HepG2 (cell line): Measurements from ENCODE around the gene SLC25A38. TPM values are rescaled to one million over a fixed set of nuclear protein-coding genes. Genes with fewer than 3 reads are reported as not detected.
A peak's percentile ranks its signal among the peaks of the same experiment; 100 is the strongest.

Source experiments
- ATAC-seq: fragments of 200-7000 bp; cut with Tn5 transposase; 3 replicates; pipeline ENCODE4 v1.9.1; 2020; ENCODE audit warnings: mild to moderate bottlenecking, moderate library complexity
- BruUV-seq: library from RNA; stranded (reverse); fragments of 400-500 nt; replicated peaks from 2 replicates; lab custom pipeline; 2021; lab: Mats Ljungman, UMichigan
- CTCF ChIA-PET: fragments of 300-600 bp; formaldehyde crosslinking; extraction: SDS; loops from one replicate; lab custom pipeline; 2021; ENCODE audit warnings: low total read pairs, inconsistent platforms, low intra/inter-chr PET ratio; lab: Yijun Ruan, JAX
- POLR2A ChIA-PET: fragments of 350-600 bp; sonication (Branson Sonifier 250); formaldehyde crosslinking; loops from one replicate; lab custom pipeline; 2020; ENCODE audit warnings: antibody characterized with exemption, inconsistent platforms; lab: Yijun Ruan, JAX
- DNase-seq: peaks from one replicate; pipeline ENCODE4 v3.0.0-alpha.2; 2015; ENCODE audit warnings: low spot score
- FAIRE-seq: peaks from 3 replicates; lab custom pipeline; 2011; peaks lifted over from hg19 to GRCh38; lab: Jason Lieb, UNC
- H2AFZ ChIP-seq: one replicate; pipeline ENCODE4 v1.6.1; 2011; ENCODE audit warnings: low read length, inconsistent platforms
- H3K27ac ChIP-seq: fragments of 300-600 bp; 3 replicates; pipeline ENCODE4 v1.8.0; 2011; ENCODE audit warnings: mixed run types, mild to moderate bottlenecking, mixed read lengths, low read length, inconsistent platforms; ENCODE audit not compliant: insufficient read depth; ENCODE audit errors: extremely low read length
- H3K27me3 ChIP-seq, 2 experiments: fragments of 200-600 bp in 1 of 2; 2 replicates in 1 of 2; 3 replicates in 1 of 2; pipeline versions ENCODE4 v1.6.0 to v1.8.0; 2011; ENCODE audit warnings: low read length in 2 of 2, mild to moderate bottlenecking in 2 of 2, moderate library complexity in 2 of 2, inconsistent platforms in 1 of 2; ENCODE audit not compliant: insufficient read depth in 2 of 2, control insufficient read depth in 1 of 2
- H3K36me3 ChIP-seq, 2 experiments: fragments of 200-600 bp in 1 of 2; replicated peaks in 1 of 2; 2 replicates in 1 of 2; 3 replicates in 1 of 2; pipeline versions ENCODE4 v1.5.1 to v1.8.0; 2011; ENCODE audit warnings: low read length in 2 of 2, inconsistent platforms in 1 of 2; ENCODE audit not compliant: insufficient read depth in 2 of 2, control insufficient read depth in 1 of 2
- H3K4me1 ChIP-seq: 2 replicates; pipeline ENCODE4 v1.5.1; 2012; ENCODE audit warnings: low read length, inconsistent platforms; ENCODE audit not compliant: insufficient read depth
- H3K4me2 ChIP-seq: 2 replicates; pipeline ENCODE4 v1.6.0; 2011; ENCODE audit warnings: low read depth, low read length, inconsistent platforms
- H3K4me3 ChIP-seq, 3 experiments: fragments of 200-600 bp in 1 of 3; sonication (generic), shearing (Covaris generic) in 1 of 3; replicated peaks in 1 of 3; 2 replicates each; pipeline ENCODE4 v1.5.1; 2011 to 2016; ENCODE audit warnings: low read length in 3 of 3, inconsistent platforms in 2 of 3, low read depth in 2 of 3, mild to moderate bottlenecking in 2 of 3, control low read depth in 1 of 3, mixed read lengths in 1 of 3; ENCODE audit not compliant: insufficient read depth in 1 of 3
- H3K79me2 ChIP-seq: one replicate; pipeline ENCODE4 v1.6.1; 2011; ENCODE audit warnings: low read length, inconsistent platforms; ENCODE audit not compliant: insufficient read depth
- H3K9ac ChIP-seq: 2 replicates; pipeline ENCODE4 v1.6.0; 2011; ENCODE audit warnings: mild to moderate bottlenecking, low read depth, low read length, inconsistent platforms; ENCODE audit not compliant: insufficient read depth
- H3K9me3 ChIP-seq: 2 replicates; pipeline ENCODE4 v1.5.1; 2012; ENCODE audit warnings: mild to moderate bottlenecking, low read length
- H4K20me1 ChIP-seq: 2 replicates; pipeline ENCODE4 v1.6.0; 2011; ENCODE audit warnings: inconsistent platforms, mild to moderate bottlenecking, low read length, moderate library complexity; ENCODE audit not compliant: insufficient read depth
- AGO2 ChIP-seq: fragments of 200-400 bp; formaldehyde crosslinking; optimal IDR thresholded peaks from 2 replicates; pipeline ENCODE3; 2017; ENCODE audit warnings: mild to moderate bottlenecking, low read depth, low read length, moderate library complexity
- ARHGAP35 ChIP-seq: sonication (generic); formaldehyde crosslinking; IDR thresholded peaks from 2 replicates; pipeline ENCODE4 v1.9.0; 2022; ENCODE audit warnings: mild to moderate bottlenecking, inconsistent platforms, moderate library complexity, missing genetic modification reagents, borderline replicate concordance
- DNMT3B ChIP-seq: conservative IDR thresholded peaks from 2 replicates; pipeline ENCODE4 v1.6.1; 2016; ENCODE audit warnings: missing biosample characterization, control low read depth
- EEA1 ChIP-seq: sonication (generic); formaldehyde crosslinking; IDR thresholded peaks from 2 replicates; pipeline ENCODE4 v1.5.1; 2020; ENCODE audit warnings: mild to moderate bottlenecking, missing genetic modification reagents, borderline replicate concordance
- POLR2A ChIP-seq, 2 experiments: IDR thresholded peaks; 2 replicates each; pipeline ENCODE4 v1.6.1; 2011; ENCODE audit warnings: low read depth in 2 of 2, low read length in 2 of 2, mild to moderate bottlenecking in 1 of 2, moderate library complexity in 1 of 2; ENCODE audit not compliant: insufficient read depth in 1 of 2
- POLR2G ChIP-seq: fragments of 200-400 bp; formaldehyde crosslinking; IDR thresholded peaks from 2 replicates; pipeline ENCODE4 v1.6.1; 2018; ENCODE audit warnings: mild to moderate bottlenecking, low read depth, low read length, moderate library complexity
- RBM22 ChIP-seq: fragments of 200-400 bp; formaldehyde crosslinking; optimal IDR thresholded peaks from 2 replicates; pipeline ENCODE3; 2017; ENCODE audit warnings: mild to moderate bottlenecking, low read length, moderate library complexity
- REPIN1 ChIP-seq: sonication (generic); formaldehyde crosslinking; IDR thresholded peaks from 2 replicates; pipeline ENCODE4 v1.8.0; 2022; ENCODE audit warnings: missing genetic modification reagents, low read depth, mild to moderate bottlenecking, borderline replicate concordance
- SETDB1 ChIP-seq: sonication (generic); formaldehyde crosslinking; IDR thresholded peaks from 2 replicates; pipeline ENCODE4 v1.5.1; 2020; ENCODE audit warnings: missing genetic modification reagents, mild to moderate bottlenecking, borderline replicate concordance
- TEAD3 ChIP-seq: optimal IDR thresholded peaks from 2 replicates; pipeline ENCODE3; 2016; ENCODE audit warnings: borderline replicate concordance
- ZNF256 ChIP-seq: sonication (generic); formaldehyde crosslinking; conservative IDR thresholded peaks from 2 replicates; pipeline ENCODE4 v1.4.0; 2020; ENCODE audit warnings: missing genetic modification reagents
- ZNF263 ChIP-seq: sonication (generic); formaldehyde crosslinking; IDR thresholded peaks from 2 replicates; pipeline ENCODE4 v1.4.0; 2020; ENCODE audit warnings: missing genetic modification reagents
- ZNF282 ChIP-seq: fragments of 450-650 bp; IDR thresholded peaks from 2 replicates; pipeline ENCODE4 v1.6.1; 2018; ENCODE audit not compliant: partially characterized antibody
- ZNF557 ChIP-seq: sonication (generic); formaldehyde crosslinking; IDR thresholded peaks from 2 replicates; pipeline ENCODE4 v1.4.0; 2020; ENCODE audit warnings: missing genetic modification reagents
- ZNF674 ChIP-seq: sonication (generic); formaldehyde crosslinking; IDR thresholded peaks from 2 replicates; pipeline ENCODE4 v1.5.0; 2020; ENCODE audit warnings: low read depth, mild to moderate bottlenecking, missing genetic modification reagents
- ZSCAN29 ChIP-seq: sonication (generic); formaldehyde crosslinking; conservative IDR thresholded peaks from 2 replicates; pipeline ENCODE4 v1.4.0; 2020; ENCODE audit warnings: mild to moderate bottlenecking, missing genetic modification reagents
- WGBS: methylation state at CpG from one replicate; pipeline ENCODE4 v1.1.6; 2017; ENCODE audit warnings: low lambda C conversion rate; 5-methylcytosine and 5-hydroxymethylcytosine counted together
- in situ Hi-C: cut with HindIII; loops from 2 replicates; pipeline ENCODE4 v1.10.0; 2017; ENCODE audit warnings: low pct_unique_long_range_greater_than_20kb; ENCODE audit not compliant: extremely low pct_ligation_motif_present
- intact Hi-C: fragments of 100-400 bp; cut with micrococcal nuclease; formaldehyde crosslinking; loops from one replicate; pipeline ENCODE4 v1.10.0; 2022; ENCODE audit not compliant: unreplicated experiment
- polyA plus RNA-seq, 8 experiments: library from polyadenylated mRNA; depleted of rRNA in 3 of 8; stranded (reverse) in 7 of 8; unstranded in 1 of 8; fragments of >200 nt; fragmentation: Illumina TruSeq in 4 of 8; extraction: Trizol in 4 of 8; gene quantifications; 2 replicates each; pipeline versions ENCODE4 v1.2.1 to v1.2.3, GENCODE V29; 2011 to 2016; ENCODE audit warnings: low read depth in 4 of 8, missing spikeins in 1 of 8, mixed read lengths in 1 of 8; ENCODE audit not compliant: insufficient read depth in 1 of 8
- total RNA-seq, 5 experiments: library from RNA; depleted of rRNA; stranded (reverse); fragments of >200 nt; fragmentation: Illumina TruSeq; extraction: Trizol; gene quantifications; 2 replicates each; pipeline ENCODE4 v1.2.3, GENCODE V29; 2016; ENCODE audit warnings: low read depth in 1 of 5
- TF ChIP-seq, protein P1 (sequence below): sonication (generic); formaldehyde crosslinking; IDR thresholded peaks from 2 replicates; pipeline ENCODE4 v1.8.1; 2023; ENCODE audit warnings: mild to moderate bottlenecking, moderate library complexity, missing genetic modification reagents
- TF ChIP-seq, protein P2 (sequence below), 2 experiments: sonication (generic) in 1 of 2; formaldehyde crosslinking in 1 of 2; IDR thresholded peaks; 2 replicates each; pipeline versions ENCODE4 v1.4.0 to v1.6.1; 2018 to 2020; ENCODE audit warnings: missing genetic modification reagents in 2 of 2, borderline replicate concordance in 1 of 2, low read depth in 1 of 2, mild to moderate bottlenecking in 1 of 2, missing biosample characterization in 1 of 2

SLC25A38 gene
- total and polyA plus RNA-seq, 2 of the 13 experiments (the other 11 are each of a cell fraction or from before 2014, with no cell fraction given) = 32.5 to 35.4 TPM

DNA sequence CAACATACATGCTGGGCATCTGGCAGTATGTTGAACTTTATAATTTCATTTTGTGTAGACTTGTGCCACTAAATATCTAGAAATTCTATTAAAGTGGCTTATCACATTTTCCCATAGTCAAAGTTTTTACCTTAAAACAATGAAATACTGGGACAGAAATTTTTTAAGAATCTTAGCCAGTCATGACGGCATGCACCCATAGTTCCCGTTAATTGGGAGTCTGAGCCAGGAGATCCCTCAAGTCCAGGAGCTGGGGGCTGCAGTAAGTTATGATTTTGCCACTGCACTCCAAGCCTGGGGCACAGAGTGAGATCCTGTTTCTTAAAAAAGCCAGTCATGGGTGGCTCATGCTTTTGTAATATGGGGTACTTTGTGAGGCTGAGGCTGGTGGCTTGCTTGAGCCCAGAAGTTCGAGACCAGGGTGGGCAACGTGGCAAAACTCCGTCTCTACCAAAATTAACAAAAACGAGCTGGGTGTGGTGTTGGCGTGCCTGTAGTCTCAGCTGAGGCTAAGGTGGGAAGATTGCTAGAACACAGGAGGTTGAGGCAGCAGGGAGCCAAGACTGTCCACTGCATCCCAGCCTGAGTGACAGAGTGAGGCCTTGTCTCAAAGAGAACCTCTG, 26.5 kb downstream of the SLC25A38 start:
- BruUV-seq = no TSS peak
- ChIA-PET POLR2A (no interaction called here), CTCF (no interaction called here)
- Histone ChIP-seq H3K4me2 (peak overlapping the region; percentile 30), H3K79me2 (peaks cover 37% of the 10 kb centered on the region), H3K27me3 (no peaks in the 10 kb centered on the region; a peak in 1 of 5 replicates), H3K9ac (no peak overlapping the region), H3K4me3 (no peak overlapping the region), H3K4me1 (peaks cover 56% of the 10 kb centered on the region), H3K9me3 (no peaks in the 10 kb centered on the region)
- no peak for FAIRE-seq
- 86% methylated on average over 7 of the region's 7 CpGs for WGBS
- in situ Hi-C loops = no loop called here
- DNase-seq = no peak
- TF ChIP-seq ZNF263 (CRISPR knock-in tag) (no peak), RBM22 (peak; percentile 31), DNMT3B (no peak), ARHGAP35 (CRISPR knock-in tag) (no peak), ZNF557 (CRISPR knock-in tag) (no peak), REPIN1 (CRISPR knock-in tag) (no peak), ZNF282 (no peak), ZNF674 (CRISPR knock-in tag) (no peak), AGO2 (peak; percentile 21), POLR2A (IDR thresholded peaks at IDR 0.05; ENCODE audit: insufficient read depth in 1 of 2, low read depth in 2 of 2, low read length in 2 of 2) (peak in 1 of 2 experiments; percentile 32; a peak in 2 of 4 replicates), ZSCAN29 (no peak), TEAD3 (CRISPR knock-in tag) (no peak), EEA1 (CRISPR knock-in tag) (no peak), SETDB1 (CRISPR knock-in tag) (no peak), ZNF256 (CRISPR knock-in tag) (no peak), POLR2G (0 out of 2 replicates have a peak, but pooled peaks have one; percentile 25)
- TF ChIP-seq, protein P1, sequence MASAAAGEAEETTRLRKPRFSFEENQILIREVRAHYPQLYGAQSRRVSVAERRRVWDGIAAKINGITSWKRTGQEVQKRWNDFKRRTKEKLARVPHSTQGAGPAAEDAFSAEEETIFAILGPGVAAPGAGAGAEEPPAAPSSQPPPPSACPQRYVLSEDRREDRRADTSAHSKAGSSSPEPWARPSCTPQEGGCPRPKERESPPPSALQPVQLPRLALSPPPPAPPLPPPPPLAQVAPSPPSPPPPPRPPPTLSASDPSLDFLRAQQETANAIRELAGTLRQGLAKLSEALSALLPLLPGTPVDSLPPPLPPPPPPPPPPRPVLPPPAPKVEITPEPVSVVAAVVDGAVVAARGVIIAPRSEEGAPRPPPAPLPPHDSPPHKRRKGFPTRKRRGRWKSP (CRISPR knock-in tag) = no peak
- TF ChIP-seq, protein P2, sequence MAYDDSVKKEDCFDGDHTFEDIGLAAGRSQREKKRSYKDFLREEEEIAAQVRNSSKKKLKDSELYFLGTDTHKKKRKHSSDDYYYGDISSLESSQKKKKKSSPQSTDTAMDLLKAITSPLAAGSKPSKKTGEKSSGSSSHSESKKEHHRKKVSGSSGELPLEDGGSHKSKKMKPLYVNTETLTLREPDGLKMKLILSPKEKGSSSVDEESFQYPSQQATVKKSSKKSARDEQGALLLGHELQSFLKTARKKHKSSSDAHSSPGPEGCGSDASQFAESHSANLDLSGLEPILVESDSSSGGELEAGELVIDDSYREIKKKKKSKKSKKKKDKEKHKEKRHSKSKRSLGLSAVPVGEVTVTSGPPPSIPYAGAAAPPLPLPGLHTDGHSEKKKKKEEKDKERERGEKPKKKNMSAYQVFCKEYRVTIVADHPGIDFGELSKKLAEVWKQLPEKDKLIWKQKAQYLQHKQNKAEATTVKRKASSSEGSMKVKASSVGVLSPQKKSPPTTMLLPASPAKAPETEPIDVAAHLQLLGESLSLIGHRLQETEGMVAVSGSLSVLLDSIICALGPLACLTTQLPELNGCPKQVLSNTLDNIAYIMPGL (CRISPR knock-in tag; IDR thresholded peaks at IDR 0.05; ENCODE audit: borderline replicate concordance in 1 of 2, low read depth in 1 of 2) = no peak
- TF ChIP-seq, all 625 proteins: peak for 4
- Histone ChIP-seq H3K36me3 (peaks cover 14 to 61% of the 10 kb centered on the region in 2 experiments), H3K27ac (no peak overlapping the region), H2AFZ (no peak overlapping the region), H4K20me1 (peaks cover 39% of the 10 kb centered on the region)
- ATAC-seq = no peak
- intact Hi-C loops = no loop called here
